Hematopoietic multipotent progenitor cell treated with erythropoietin and hydrocortisone succinate and interleukin-3 and kit ligand, for 15 days (in vitro differentiated cells): ENCODE results near the gene GNG4.
"Not testable (repeated sequence)": the region's sequence is repeated elsewhere in the genome, so short reads cannot be mapped to it uniquely, and the experiment has no call there.

Source experiments
- DNase-seq: peaks from one replicate; pipeline ENCODE4 v3.0.0-alpha.2; 2015; ENCODE audit warnings: low spot score

Gene GNG4

DNA sequence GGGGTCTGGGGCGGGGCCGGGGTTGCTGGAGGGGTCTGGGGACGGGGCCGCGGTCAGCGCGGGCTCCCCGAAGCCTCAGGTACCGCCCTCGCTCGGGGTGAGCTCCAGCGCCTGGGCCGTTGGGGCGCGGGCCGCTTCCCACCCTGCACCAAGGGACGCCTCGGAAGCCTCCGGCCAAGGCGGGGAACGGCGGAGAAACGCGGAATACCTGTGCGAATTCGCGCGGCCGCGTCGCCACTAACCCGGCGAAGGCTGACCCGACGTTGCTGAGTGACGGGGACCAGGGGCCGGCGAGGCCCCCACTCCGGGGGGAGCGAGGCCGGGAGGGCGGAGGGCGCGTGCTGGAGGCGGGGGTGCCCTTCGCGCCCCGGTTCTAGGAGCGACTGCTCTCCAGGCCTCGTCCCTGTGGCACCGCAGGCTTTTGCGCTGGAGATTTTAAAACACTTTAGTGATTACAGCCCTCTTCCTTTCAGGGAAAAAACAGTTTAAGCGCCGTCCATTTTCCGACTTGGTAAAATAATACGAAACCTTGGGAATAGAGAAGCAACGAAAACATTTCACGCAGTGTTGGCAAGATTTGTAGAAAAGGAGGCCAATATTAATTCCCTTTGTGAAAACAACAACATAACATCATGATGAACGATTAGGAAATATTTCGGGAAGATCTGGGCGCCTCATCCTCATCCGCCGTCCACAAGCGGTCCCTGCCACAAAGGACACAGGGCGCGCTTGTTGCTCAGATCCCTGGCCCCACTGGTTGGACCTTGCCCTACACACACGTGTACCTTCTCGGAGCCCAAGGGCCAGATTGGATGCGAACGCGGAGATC, 971 bp upstream of the GNG4 start:
- DNase-seq = no peak

GRCh38 chr1:235648954-235649367, 623 bp downstream of the GNG4 start:
- no peak for DNase-seq

GRCh38 chr1:235648407-235648907, 1.1 kb downstream of the GNG4 start:
- no peak for DNase-seq

DNA sequence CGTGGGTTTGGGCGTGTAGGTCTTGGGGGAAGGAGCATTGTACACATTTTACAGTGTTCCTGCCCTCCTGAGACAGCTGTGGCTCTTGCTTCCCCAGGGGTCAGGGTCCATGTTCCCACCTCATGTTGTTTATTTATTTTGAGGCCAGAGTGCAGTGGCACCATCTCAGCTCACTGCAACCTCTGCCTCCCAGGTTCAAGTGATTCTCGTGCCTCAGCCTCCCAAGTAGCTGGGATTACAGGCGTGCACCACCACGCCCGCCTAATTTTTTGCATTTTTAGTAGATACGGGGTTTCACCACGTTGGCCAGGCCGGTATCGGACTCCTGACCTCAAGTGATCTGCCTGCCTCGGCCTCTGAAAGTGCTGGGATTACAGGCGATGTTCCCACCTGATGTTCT, 2.0 kb downstream of the GNG4 start:
- not testable (repeated sequence) for DNase-seq

DNA sequence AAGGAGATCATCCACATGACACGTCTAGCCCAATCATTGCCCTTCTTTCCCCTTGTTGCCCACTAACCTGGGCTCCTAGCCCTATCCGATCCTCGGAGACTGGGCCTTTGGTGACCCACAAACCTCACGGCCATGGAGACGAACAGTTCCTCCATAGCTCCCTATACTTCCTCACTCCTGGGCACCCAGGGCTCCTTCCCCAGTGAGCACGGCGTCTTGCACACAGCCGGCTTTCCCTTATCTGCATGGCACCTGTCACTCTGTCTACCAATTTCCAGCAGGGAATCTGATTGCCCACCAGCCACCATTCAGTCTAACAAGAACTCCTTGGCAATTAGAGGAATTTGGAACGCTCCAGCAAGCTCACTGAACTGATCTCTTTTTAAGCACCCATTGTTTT, 3.1 kb downstream of the GNG4 start:
- no peak for DNase-seq

GRCh38 chr1:235644693-235645305, 4.8 kb downstream of the GNG4 start:
- no peak for DNase-seq

GRCh38 chr1:235643837-235644692, 5.5 kb downstream of the GNG4 start:
- DNase-seq = no peak

DNA sequence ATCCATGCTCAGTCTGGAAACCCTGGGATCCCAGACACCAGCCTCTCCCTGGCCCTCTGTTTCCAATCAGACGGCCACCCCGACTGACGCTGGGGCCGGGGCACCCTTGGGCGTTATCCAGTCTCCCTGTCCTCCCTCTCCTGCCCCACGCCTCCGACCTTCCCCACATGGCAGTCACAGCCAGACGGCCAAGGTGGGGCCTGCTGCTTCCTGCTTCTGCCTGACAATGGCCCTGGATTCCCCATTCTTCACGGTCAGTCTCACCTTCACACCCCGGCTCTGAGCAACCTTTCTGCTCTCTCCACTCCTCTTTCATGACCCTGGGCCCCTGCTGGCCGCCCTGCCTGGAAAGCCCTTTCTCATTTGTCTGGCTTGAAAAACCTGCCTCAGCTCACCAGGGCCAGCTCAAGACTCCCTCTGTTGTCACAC, 6.6 kb downstream of the GNG4 start:
- DNase-seq = no peak

- DNase-seq = no peak
Measured at GRCh38 chr1:235642011-235642942, 7.3 kb downstream of the GNG4 start.

GRCh38 chr1:235640580-235640979, 9.0 kb downstream of the GNG4 start:
- no peak for DNase-seq

- DNase-seq = no peak
Measured at GRCh38 chr1:235639226-235640205, 10.1 kb downstream of the GNG4 start.

- DNase-seq = not testable (repeated sequence)
Measured at GRCh38 chr1:235638612-235639011, 11.0 kb downstream of the GNG4 start.

- no peak for DNase-seq
Measured at GRCh38 chr1:235637756-235638534, 11.6 kb downstream of the GNG4 start.

DNA sequence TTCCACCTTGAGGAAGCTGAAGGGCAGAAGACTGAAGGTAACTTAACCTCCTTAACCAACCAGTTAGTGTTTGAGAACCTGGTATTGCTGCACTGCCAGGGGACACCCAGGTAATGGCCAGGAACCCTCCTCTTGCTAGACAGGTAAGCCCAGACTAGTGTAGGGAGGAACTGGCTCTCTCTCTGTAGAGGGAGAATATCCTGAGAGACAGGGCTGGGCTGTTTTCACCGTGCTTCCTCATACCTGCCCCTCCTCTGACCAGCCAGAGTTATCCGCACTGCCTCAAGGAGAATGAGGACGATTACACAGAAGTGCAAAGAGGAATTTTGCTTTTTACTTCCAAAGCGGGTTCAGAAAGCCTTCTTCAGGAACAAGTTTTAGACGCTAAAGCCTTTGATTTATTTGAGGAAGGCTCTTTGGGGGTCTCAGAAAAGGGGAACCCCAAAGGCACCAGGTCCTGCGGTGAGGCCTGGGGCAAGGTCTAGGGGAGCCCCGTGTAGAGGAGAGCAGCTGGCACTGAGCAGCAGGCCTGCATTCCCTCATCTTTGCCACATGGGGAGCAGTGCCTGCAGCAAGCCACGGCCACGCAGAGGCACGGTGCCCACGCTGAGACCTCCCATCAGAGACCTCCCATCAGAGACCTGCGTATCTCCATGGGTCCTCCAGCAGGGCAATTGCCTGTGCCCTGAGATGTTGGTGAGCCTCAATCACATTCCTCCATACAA, 13.5 kb downstream of the GNG4 start:
- no peak for DNase-seq

DNA sequence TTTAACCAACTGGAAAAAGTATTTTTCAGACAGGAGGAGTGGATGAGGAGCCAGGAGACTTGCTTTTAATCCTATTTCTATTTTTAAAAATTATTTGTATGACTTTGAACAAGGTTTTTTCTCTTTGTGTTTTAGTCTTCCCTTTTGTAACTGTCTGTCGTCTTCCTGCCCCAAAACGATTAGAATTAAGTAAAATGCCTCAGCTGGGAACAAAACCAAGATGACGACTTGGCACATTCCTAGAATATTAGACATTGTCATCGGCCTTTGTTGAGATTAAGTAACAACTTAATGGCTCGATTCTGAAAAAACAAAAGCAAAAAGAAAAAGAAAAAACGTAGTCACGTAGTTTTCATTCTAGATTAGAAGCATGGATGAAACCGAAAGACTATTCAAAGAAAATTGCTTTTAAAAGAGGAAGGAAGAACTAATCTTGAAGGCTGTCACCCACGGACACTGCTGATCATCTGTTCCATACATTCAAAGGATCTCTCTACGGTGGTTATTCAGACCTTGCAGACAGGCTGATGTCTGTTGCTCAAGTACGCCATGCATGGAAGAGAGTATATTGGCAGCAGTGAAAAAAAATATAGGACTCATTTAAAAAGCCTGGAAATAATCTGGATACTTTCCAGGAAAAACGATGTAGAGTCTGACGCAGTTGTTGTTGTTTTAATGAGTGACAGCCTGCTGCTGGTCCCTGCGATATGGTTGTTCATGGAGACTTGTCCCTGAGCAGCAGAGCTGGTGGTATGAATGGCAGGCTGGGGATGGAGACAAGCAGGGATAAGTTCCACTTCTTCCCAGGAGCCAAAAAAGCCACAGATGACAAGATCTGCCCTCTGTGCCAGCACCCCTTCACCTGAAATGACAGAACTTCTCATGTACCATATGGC, 16.8 kb downstream of the GNG4 start:
- no peak for DNase-seq

DNA sequence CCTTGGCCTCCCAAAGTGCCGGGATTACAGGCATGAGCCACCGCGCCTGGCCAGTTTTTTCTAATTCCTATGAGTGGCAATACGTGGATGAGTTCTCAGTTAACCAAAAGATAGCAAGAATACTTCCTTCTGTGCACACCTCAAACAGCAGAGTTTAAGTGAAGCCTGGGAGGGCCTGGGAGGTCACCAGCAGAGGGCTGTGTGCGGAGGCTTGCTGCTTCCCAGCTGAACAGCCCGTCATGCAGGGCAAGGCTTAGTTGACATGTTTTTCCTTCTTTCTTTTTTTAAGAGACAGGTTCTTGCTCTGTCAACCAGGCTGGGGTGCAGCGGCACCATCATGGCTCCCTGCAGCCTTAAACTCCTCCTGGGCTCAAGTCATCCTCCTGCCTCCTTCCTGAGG, 17.8 kb downstream of the GNG4 start:
- no peak for DNase-seq

DNA sequence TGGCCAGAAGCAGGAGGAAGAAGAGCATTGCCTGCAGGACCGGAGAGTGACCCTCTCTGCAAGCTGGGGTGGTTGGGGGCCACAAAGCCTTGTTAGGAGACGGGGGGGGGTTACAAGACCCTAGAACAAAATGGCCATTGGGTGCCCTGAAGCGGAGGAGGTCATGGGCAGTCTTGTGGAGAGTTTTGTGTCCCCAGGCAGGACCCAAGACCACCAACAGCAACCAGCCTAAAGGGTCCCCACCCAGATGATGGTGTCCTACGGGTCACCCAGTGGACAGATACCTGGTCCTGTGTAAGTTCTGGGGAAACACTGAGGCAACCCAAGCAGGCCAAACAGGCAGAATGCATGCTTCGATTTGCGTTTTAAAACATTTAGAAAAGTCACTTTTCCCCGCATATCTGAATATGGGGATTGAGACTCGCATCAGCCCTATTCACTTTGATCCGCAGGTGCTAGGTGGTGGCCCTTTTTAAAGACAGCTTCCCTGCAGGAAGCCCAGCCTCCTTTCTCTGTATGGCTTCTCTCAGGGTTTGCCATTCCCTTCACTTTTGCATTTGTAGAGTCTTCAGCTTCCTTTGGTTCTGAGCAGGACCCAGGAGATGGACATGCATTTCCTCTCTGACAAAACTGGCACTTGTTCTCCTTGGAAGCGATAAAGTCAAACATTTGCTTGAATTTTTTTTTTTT, 21.1 kb downstream of the GNG4 start:
- DNase-seq = no peak
